ENCODE results near the gene LUZP2.

GRCh38 chr11:24900960-24901549, 404.2 kb downstream of the LUZP2 start:
- no peak for TF ChIP-seq CTCF (IDR thresholded peaks at IDR 0.05; ENCODE audit: low read depth, low read length, missing input control)
- no peak for TF ChIP-seq REST (IDR thresholded peaks at IDR 0.05)
- TF ChIP-seq ZBTB33 (IDR thresholded peaks at IDR 0.05) = no peak
- no peak for TF ChIP-seq ATF3 (IDR thresholded peaks at IDR 0.05)
- no peak for TF ChIP-seq RAD21 (IDR thresholded peaks at IDR 0.05)

Data from liver (tissue), 3 donors.